Ramos (cell line): Measurements from ENCODE around the gene C1QTNF12.

Source experiments
- in situ Hi-C: fragments of 300-500 bp; cut with MboI; formaldehyde crosslinking; loops from one replicate; pipeline ENCODE4 v1.14.3; 2022; ENCODE audit warnings: low sequenced_read_pairs; ENCODE audit not compliant: unreplicated experiment

Gene C1QTNF12

DNA sequence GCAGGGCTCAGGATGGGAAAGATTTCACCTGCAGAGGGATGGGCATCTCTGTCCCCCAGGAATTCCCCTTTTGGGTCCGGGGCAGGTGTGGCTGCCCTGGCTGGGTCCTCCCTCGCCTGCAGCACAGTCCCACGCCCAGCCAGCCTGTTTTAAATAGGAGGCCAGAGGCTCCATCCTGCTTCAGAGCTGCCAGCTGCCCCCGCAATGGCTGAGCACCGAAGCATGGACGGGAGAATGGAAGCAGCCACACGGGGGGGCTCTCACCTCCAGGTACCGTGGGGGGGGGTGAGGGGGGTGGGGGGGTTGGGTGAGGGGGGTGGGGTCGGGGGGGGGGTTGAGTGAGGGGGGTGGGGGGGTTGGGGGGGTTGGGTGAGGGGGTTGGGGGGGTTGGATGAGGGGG, 37.3 kb upstream of the C1QTNF12 start:
- in situ Hi-C loops = no loop called here

DNA sequence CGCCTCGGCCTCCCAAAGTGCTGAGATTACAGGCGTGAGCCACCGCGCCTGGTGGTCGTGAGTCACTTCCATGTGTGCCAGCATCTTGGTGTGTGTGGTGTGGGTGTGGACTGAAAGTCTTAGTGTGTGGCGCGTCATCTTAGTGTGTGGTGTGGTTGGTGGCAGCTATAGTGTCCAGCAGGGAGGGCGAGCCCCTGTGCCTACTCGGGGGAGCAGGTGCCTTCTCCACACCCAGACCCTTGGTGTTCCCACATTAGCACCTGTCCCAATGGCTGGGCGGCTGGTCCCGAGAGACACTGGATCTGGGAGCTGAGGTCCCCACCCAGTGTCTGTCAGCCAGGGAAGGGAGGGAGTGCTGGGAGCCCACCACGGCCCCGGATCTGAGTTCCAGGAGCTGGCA, 36.5 kb upstream of the C1QTNF12 start:
- in situ Hi-C loops = no loop called here

DNA sequence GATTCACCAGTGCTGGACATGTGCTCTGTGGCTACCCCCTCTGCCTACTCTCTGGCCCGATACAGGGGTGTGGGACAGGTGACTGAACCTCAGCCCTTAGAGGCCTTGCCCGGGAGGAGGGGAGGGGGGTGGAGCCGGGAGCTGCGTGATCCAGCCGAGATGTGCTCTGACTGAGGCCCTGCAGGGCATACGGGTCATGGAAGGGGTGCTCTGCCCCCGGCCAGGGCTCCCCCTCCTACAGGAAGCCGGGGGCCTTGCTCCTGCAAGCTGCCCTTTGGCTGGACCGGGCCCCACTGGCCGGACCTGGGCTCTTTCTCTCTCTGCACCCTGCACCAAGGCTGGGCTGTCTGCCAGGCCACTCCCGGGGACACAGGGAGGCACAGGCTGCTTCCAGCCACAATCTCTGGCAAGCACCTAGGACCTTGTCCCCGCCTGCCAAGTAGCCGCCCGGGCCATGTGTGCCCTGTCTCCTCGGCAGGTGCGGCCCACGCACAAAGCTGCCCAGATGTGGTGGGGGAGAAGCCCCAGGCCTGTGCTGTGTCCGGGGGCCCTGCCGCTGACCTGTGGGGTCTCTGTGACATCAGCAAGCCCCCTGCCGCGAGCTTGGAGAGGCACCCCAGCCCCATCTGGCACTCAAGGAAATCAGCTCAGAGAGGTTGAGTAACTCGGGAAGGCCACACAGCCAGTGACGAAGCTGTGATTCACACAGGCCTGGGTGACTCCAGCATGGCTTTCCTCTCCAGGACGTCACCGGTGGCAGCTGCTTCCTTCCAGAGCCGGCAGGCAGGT, 35.2 kb upstream of the C1QTNF12 start:
- in situ Hi-C loops = no loop called here

DNA sequence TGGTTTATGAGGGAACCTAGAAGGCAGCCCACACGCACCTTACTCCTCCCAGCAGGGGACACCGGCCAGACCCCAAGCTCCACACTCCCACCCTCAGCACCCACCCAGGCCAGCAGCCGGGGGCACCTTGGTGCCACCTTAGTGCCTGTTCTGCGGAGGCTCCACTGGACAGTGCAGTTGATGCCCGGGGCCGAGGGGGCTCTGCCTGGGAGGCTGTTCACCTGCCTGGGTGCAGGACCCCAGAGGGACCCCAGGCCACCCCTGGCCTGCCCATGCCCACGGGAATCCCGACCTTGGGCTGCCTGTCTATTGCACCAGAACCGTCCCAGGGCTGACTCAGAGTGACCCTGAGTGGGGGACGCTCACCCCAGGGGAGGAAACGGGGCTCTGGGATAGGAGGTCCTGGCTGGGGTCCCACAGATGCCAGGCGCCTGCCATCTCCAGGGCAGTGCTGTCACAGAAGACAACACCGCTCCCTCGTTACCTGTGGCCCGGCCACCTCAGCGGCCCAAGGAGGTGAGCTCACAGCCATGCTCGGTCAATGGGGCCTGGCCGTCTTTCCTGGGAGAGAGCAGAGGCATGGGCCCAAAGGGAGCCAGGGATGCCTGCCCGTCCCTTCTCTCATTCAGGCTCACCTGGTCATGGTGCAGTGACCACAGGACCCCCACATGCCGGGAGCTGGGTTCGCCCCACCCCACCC, 34.4 kb upstream of the C1QTNF12 start:
- in situ Hi-C loops = no loop called here

DNA sequence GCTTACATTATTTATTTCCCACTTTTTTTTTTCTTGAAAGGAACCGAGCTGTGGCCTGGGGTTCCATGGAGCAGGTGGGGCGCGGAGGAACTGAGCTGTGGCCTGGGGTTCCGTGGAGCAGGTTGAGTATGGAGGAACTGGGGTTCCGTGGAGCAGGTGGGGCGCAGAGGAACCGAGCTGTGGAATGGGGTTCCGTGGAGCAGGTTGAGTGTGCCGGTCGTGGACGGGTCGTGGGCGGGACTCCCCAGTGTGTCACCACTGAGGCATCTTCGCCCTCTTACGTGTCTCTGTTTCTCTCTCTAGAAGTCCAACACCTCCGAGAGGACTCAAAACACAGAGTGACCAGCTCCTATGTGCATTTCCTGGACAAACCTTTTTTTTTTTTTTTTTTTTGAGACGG, 32.5 kb upstream of the C1QTNF12 start:
- in situ Hi-C loops = no loop called here

DNA sequence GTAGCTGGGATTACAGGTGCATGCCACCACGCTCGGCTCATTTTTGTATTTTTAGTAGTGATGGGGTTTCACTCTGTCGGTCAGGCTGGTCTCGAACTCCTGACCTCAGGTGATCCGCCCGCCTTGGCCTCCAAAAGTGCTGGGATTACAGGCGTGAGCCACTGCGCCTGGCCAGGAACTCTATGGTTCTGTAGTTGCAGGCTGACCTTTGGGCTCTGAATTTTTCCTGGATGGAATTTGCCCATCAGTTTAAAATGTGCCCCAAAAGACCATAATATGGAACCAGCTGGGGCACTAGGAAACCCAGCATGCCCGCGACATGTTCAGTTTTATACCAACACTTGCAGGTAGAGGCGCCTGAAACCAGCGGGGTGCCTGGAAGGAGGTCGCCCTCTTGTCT, 32.1 kb upstream of the C1QTNF12 start:
- in situ Hi-C loops = no loop called here

DNA sequence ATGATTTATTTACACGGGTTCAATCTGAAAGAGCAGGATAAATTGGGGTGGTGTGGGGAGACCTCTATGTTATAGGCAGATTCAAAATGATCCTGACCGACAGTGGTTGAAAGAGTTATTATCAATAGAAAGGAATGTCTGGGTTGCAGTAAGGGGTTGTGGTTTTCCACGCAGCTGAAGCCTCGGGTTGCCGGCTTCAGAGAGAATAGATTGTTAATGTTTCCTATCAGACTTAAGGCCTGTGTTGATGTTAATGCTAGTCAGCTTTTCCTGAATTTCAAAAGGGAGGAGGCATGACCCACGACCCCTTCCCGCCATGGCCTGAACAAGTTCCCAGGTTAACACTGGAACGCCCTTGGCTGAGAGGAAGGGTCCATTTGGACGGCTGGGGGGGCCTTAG, 29.3 kb upstream of the C1QTNF12 start:
- in situ Hi-C loops = no loop called here

DNA sequence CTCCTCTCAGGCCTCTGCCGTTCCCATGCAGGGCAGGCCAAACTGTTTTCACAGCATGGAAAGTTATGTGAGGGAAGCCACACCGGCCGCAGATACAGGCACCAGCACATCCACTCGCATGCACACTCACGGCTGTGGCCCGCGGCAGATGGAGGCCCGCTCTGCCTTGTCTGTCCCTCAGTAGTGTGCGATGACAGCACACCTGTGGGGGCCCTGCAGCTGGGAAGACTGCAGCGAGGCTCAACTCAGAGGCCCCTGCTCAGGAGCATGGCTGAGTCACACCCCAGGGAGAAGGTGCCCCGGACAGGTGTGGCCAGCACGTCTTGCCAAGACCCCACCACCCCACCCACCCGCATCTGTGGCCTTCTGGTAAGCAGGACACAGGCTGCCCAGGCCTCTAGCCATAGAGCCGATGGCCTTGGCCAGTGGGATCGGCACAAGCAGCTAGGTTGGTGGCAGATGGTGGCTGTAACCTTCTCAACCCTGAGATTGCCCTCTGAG, 28.5 kb upstream of the C1QTNF12 start:
- in situ Hi-C loops = no loop called here

DNA sequence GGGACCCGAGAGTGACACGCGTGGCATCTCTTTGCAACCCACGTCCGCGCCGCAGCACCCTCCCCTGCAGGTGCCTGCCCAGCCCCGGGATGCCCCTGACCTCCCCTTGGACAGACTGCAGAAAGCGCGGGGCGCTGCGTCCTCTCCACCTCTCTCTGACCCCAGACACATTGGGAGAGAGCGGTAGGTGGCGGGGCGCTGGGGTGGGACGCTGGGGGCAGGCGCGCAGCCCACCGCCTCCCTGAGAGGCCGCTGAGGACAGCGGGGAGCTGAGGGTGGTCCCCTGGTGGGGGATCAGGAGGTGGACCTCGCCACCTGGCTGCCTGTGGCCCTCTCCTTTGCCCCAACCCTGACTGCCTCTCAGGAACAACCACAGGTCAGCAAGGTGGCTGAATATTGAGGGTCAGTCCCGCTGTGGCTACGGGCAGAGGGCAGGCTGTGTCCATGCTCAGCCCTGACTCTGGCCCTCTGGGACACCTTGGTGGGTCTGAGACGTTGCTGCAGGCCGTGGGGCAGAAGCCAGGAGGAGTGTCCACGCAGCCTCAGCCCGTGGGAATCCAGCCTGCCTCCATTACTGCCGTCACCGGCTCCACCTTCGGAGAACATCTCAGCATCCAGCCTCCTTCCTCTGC, 27.9 kb upstream of the C1QTNF12 start:
- in situ Hi-C loops = no loop called here

DNA sequence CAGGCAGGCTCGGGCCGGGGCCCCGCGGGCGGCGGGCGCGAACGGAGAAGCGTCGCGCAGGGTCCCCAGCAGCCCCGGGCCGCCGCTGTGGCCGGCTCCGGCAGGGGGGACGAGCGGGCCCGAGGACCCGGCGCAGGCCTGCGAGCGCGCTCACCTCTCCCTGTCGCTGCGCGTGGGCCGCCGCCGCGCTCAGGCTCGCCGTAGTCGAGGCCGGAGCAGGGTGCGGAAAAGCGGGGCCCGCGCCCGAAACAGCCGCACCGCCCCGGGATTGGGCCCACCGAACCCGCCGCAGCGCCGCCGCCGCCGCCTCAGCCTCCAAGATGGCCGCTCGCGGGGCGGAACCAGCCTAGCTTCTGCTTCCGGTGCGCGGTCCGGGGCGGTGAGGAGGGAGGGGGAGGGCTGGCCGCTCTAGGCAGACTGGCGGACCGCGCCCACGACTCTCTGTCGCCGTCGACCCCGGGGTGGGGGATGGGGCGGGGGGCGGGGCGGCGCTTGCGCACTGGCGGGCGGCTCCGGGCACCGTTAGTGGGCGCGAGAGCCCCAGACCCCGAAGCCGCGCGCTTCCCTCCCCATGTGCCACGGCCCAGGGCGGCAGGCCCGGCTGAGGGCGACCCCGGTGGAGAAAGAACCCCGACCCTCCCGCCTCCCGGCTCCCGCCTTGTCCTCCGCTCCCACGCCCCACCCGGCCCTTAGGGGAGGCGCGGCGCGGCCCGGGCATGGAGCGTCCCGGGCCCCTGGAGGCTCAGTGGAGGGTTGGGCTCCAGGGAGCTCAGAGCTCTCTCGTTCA, 27.2 kb upstream of the C1QTNF12 start, which contains the start of gene UBE2J2:
TSS of gene UBE2J2 (minus strand) at position 343 of the 787 bp plus-strand sequence. CDS start 5,862 bp downstream, outside the sequence.
- in situ Hi-C loops = no loop called here

DNA sequence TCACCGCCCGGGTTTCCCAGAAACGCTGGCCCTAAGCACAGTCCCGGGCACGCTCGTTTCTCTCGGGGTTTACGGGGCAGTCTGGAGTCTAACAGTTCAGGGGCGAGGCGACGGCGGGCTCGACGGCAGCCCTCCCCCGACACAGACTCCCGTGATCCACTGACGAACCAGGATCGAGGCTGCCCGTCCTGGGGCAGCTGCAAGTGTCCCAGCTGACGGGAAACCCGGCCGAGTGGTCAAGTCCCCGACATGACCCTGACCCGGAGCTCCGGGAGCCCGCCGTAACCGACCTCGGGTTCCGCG, 26.6 kb upstream of the C1QTNF12 start:
- in situ Hi-C loops = no loop called here

DNA sequence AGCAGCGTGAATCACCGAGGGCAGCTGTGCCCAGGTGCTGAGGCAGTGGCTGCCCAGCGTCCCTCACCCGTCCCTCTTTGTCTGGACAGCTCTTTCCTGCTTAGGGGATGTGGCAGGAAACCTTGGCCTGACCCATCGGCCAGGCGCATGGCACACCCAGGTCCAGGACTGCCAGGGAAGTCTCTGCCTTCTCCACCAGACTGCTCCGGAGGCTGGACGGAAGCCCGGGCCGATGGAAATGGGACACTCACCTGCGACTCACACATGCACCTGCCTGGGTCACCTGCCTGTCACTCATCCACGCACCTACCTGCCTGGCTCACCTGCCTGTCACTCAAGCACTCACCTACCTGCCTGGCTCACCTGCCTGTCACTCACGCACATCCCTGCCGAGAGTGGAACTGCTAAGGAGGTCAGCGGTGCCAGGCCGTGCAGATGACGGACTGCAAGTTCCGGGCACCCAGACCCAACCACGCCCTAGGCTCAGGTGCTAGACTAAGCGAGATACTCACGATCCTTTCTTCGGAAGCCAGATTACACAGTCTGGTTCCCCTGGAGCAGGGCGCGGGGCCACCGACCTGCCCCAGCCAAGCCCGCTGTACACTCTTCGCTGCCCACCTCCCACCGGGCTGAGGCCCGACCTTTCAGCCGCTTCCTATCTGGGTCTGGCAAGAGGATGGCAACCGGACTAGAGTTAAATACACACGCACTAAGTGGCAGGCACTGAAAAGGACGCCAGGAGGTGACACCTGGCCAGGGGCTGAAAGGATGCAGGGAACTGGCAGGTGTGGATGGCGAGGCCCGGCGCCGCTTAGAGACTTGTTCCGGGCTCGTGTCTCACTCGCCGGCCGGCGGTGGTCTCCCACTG, 26.1 kb upstream of the C1QTNF12 start:
- in situ Hi-C loops = no loop called here

DNA sequence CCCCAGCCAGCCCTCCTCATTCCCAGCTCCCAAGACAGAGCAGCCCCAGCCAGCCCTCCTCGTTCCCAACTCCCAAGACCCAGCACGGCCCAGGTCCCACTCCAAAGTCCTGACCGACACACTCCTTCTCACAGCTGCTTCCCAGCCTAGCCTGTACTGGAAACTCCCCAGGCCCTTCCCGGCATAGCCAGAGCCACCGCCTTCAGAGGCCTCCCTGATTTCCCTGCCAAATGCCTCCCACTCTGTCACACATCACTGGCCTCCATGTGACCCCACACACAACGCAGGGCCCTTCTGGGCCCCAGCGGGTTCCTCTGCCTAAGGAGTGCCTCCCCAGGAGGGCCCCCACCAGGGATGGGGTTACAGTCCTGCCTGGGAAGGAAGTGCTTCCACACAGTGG, 24.3 kb upstream of the C1QTNF12 start:
- in situ Hi-C loops = no loop called here

DNA sequence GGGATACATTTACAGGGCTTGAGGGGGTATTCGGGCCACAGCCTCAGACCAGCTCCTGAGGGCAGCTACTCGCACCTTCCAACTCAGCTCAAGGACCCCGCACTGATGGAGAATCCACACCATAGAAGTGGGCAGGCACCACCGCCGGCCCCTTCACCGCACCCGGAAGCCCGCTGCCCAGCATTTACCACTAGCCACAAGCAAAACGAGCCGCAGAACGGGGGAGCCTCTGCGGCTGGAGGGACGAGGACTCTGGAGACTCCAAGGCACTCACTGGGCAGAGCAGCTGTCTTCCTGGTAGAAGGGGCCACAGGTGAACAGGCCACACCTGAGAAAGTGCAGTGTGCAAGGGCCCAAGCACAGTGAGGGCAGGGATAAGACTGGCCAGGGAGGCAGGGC, 21.8 kb upstream of the C1QTNF12 start:
- in situ Hi-C loops = no loop called here

DNA sequence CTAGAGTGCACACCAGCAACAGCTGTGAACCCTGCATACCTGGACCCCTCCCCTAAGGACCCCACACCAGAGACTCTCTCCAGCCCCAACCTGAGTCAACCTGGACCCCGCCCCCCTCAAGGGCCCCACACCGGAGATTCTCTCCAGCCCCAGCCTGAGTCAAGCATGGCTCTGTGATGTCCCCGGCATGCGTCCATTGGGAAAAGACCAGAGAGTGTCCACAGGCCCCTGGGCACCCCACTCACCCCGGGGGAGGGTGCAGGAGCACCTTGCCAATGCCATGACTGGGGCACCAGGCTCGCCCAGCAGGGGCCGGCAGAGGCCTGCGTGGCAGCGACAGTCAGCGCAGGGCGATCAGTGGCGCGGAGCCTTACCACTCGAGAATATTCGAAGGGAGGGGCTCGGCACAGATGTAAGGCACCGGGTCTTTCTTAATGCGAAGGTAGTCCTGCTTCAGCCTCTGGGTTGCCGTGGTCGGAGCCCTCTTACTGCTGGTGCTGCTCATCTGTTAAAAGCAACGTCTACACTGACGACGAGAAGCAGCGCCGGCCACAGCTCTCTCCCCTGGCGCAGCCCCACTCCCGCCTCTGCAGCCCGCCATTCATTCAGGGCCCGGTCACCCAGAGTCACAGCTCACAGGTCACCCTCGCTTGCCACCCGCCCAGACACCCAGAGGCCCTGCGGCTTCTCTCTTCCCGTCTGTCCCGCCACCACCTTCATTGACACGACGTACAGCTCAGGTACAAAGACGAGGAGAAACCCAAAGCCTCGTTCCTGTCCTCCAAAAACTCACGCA, 21.2 kb upstream of the C1QTNF12 start:
- in situ Hi-C loops = no loop called here

DNA sequence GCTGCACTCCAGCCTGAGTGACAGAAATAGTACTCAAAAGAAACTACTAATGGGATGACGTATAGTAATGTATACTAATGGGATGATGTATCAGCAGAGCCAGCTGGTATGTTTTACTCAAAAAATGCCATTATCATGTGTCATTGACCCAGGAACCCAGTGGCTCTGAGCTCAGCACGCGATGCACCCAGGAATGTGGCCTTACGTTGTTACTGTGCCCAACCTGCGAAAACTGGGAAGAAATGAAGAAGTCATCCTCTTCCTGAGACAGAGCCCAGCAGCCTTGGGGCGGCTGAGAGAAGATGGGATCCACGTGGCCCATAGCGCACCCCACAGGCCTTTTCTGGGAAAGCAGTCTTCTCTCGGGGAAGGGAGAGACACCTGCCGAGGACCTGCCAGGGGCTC, 18.3 kb upstream of the C1QTNF12 start:
- in situ Hi-C loops = no loop called here

DNA sequence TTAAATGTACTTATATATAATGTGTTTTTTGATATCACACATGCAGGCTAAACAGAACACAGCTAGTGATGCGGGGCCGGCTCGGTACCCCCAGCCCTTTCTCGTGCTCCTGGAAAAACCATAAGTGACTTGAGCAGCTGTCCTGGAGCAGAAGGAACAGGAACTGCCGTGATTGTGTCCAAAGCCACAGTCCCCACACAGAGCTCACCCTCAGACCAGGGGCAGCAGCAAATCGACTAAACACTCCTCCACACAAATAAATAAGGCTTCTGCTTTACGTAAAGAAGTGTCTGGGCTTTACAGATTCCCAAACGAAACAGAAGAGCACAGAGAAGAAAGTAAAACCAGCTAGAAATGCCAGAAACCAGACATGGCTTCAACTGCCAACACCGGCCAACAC, 17.5 kb upstream of the C1QTNF12 start:
- in situ Hi-C loops = no loop called here

DNA sequence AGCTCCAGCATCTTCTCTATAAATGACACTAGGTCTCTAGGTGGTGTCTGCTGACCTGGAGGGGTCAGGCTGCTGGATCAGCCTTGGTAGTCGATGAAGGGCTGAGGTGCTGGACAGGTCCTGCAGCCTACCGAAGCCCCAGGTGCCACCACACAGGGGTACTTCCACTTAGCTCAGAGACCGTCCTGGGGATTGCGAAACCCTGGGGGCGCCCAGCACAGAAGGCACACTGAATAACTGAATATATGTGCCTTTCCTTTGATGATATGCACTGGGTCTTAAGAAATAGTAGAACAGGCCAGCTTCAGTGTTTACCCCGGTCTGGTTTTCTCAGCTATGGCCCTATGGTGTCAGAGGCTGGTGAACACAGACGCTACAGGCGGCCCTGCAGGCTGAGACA, 16.2 kb upstream of the C1QTNF12 start:
- in situ Hi-C loops = no loop called here

DNA sequence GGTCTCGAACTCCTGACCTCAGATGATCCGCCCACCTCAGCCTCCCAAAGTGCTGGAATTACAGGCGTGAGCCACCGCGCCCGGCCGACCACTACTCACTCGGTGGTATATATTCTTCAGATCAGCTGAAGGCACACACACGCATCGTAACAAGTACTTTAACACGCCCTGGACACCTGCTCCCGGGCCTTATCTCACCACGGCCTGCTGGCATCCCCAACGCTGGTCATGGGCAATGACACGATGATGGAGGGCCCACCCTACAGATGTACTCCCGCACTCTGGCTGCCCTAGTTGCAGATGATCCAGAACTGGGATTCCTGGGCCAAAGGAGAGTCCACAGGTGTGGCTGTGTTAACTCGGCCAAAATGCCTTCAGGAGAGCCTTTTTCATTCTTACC, 15.5 kb upstream of the C1QTNF12 start:
- in situ Hi-C loops = no loop called here
